ENCODE results near the gene BMS1.
A peak's percentile ranks its signal among the peaks of the same experiment; 100 is the strongest.
"Not testable (repeated sequence)": the region's sequence is repeated elsewhere in the genome, so short reads cannot be mapped to it uniquely, and the experiment has no call there.

BMS1 gene

DNA sequence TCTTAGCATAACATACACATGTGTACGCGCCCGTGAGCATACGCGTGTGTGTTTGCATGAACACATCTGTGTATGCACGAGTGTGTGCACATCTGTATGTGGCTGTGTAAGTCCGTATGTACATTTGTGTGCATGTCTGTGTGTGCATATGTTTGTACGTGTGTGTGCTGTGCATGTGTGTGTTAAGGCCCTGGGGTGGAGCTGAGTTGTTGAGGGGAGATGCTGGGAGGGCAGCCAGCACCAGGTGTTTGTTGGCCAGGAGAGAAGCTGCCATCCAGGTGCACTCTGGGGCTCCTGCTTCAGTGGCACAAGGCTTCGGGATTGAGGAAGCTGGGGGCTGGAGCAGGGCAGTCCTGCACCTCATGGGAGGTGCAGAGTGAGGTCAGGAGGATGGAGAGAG is 85.0 kb downstream of the BMS1 start:
- DNase-seq, result peak in 1 of 2 experiments; percentile 12

- peak in 1 of 2 experiments; percentile 9 for DNase-seq
Measured at GRCh38 chr10:42868530-42868929, 85.9 kb downstream of the BMS1 start.

DNA sequence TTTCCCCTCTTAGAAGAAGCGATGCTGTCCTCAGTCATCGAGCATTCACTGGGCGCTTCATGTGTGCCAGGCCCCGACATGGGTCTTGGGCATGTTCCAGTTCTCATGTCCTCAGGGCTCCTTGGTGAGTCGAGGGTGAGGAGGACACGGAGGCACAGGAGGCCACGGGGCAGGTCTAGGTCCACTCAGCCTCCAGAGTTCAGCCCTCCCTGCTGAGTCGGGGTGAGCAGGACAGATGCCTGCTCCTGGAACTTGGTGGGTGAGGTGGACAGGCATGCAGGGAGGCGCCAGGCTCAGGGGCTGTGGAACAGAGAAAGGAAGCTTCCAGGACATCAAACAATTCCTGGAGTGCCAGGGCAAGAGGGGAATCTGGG is 87.4 kb downstream of the BMS1 start:
- no peak for DNase-seq

DNA sequence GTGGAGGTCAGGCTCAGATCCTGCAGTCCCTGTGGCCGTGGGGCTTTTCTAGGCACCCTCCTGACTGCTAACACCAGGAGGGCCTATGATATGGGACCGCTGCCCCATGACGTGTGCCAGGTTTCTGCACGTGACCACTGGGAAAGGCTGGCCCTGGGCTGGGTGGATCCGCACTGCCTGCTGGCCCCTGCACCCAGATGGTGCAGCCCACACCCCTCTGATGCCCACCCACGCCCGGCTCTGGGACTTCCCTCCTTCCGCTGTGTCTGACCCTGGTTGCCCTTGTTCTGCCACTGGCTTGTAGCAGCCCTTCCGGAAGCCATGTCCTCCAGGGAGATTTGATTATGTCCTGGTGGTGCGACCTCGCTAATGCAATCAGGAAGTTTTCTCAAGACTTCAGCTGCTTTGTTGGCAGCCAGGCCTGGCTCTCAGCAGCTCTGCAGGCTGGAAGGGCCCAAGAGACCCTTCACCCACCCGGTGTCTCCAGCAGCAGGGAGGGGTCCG is 88.6 kb downstream of the BMS1 start:
- not testable (repeated sequence) for DNase-seq

- DNase-seq, result no peak
Measured at GRCh38 chr10:42871823-42872222, 89.2 kb downstream of the BMS1 start.

- no peak for DNase-seq
Measured at GRCh38 chr10:42872865-42873435, 90.4 kb downstream of the BMS1 start.

GRCh38 chr10:42874713-42875387 is 92.3 kb downstream of the BMS1 start:
- DNase-seq, result no peak

DNA sequence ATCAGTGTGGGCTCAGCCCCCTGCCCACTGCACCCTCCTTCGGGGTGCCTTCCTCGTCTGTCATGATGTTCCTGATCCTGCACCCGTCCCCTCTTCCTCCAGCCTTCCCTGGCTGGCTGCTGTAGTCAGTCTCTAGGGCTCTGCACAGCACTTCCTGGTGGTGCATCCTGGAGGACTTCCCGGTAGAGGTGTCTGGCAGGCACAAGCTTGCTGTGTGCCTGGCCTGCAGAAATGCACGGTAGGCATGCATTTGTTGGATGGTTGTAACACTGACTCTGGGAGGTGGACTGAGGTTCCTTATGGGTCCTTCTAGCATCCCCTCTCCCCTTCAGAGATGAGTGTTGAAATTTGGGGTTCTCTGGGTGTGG is 92.8 kb downstream of the BMS1 start:
- no peak for DNase-seq

GRCh38 chr10:42875798-42876341 is 93.3 kb downstream of the BMS1 start:
- DNase-seq, result no peak

DNA sequence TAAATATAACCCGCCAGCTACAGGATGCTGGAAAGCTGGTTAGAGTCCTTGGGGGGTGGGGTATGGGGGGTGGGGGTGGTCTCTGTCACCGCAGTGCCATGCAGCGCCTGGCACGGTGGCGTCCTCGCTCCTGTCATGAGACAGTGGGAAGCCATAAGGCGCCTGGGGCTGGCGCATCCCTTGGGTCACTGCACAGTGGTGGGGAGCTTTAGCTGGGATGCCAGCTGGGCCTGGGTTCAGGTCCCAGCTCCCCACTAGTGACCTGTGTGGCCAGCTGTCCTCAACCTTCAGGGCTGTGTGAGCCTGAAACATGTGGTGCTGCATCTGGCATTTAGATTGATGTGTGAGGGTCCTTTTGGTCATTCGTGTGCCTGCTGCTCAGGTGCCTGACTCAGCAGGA is 93.9 kb downstream of the BMS1 start:
- DNase-seq, result no peak

DNA sequence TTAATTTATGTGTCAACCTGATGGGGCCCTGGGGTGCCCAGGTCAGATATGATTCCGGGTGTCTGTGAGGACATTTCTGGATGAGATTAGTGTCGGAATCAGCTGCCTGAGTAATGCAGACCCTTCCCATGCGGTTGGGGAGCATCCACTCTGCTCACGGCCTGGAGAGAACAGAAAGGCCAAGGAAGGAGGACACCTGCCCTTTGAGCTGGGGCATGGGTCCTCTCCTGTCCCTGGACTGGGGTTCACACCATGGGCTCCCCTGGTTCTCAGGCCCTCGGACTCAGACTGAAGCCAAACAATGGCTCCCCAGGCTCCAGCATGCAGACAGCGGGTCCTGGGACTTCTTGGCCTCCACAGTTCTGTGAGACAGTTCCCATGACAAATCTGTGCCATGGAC is 94.3 kb downstream of the BMS1 start:
- no peak for DNase-seq

GRCh38 chr10:42877496-42878030 is 95.0 kb downstream of the BMS1 start:
- DNase-seq, result no peak

DNA sequence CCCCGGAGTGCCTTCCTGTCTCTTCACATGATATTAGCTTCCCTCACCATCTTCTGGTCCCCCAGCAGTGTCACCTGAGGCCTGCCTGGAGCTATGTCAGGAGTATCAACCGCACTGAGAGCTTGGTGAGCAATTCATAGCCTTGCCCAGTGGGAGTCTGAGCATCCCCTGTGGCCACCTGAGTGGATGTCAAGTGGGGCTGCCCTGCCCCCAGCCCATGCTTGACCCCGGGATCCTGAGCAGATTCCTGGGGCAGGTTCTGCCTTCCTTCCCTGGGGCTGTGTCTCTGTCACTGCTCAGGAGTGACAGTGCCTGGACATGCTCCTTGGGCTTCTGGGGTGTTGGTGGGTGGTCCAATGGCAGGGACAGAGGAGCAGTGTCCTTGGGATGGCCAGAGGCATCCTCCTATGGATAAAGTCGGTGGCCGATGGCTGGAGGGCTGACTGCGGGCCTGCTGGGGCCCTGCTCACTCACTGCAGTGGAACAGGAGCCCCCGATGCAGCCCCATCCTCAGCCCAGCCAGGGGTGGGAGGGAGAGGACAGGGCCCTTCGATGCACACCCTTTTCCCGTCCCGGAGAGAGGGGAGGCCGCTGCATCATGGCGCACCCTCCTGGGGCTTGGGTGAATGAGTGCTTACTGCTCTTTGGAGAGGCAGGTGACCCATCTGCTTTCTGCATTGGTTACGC is 95.7 kb downstream of the BMS1 start:
- no peak for DNase-seq

DNA sequence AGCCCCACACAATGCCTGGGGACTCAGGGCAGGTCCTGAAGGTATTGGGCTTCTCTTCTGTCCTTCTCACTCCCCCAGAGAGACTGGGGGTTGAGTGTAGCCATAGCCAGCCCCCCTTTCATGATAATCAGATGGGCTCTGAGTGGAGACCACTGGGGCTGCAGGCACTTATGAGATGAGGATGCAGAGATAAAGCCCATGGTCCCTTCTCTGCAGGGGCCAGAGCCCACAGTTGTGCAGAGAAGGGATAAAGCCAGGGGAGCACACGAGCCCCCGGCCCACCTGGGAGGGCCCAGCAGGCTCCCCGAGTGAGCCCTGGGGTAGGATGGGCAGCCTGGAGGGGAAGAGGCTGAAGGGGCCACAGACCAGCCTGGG is 96.2 kb downstream of the BMS1 start:
- DNase-seq, result no peak

DNA sequence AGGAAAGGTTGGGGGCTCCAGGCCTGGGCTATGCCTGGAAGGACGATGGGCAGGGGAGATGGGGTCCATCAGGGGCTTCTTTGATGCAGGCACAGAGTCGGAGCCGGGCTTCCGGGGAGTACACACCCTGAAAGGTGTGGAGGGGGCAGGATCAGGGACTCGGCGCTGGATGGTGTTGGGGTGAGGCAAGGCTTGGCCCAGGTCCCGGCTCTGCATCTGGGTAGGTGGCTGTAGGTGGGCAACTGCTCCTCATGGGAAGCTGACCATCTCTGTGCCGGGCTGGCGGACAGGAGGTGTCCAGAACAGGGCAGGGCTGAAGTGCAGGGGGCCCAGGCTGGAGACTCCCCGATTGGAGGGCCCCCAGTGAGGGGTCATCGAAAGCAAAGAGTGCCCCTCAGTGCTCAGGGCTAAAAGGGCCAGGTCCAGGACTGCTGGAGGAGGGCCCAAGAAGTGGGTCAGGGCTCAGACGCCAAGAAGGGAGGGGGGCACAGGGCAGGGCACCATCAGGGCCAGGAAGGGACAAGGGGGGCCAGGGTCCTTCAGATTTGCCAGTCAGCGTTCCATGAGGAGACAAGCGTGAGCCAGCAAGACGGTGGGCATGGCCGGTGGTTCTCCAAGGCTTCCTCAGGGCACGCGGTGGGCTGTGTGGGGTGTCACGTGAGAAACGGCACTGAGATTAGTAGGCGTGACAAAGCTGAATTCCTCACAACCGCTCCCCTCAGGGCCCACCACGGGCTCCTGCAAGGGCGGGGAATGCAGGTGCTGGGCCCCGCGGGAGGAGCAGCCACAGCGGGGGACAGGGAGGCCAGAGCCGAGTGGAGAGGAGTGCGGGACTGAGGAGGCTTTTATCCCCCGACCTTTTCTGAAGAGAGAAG is 97.0 kb downstream of the BMS1 start:
- DNase-seq, result no peak

DNA sequence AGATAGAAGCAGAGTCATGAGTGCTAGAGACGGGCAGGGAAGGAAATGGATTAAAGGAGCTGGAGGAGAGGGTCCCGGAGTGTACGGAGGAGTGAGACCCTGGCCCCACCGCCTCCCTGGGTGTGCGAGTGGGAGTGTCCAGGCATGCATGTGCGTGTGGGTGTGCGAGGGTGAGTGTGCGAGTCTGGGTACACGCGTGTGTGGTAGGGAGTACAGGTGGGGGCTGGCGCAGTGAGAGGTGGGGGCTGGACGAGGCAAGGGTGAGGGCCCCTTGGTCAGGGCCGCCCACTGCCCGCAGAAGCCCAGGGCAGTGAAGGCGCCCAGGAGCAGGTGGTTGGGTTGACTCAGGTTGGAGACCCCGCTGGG is 97.6 kb downstream of the BMS1 start:
- DNase-seq, result no peak

- DNase-seq, result no peak
Measured at GRCh38 chr10:42882597-42882996, 100.0 kb downstream of the BMS1 start.

All from activated T-cell treated with anti-CD3 and anti-CD28 coated beads, Interleukin-2, amount 50 U/mL, for 48 hours (primary cell).